GM23248 (cell line): ENCODE results near the gene ADAMTS18.
"Not testable (repeated sequence)": the region's sequence is repeated elsewhere in the genome, so short reads cannot be mapped to it uniquely, and the experiment has no call there.

ENCODE experiments used
- EZH2 ChIP-seq: fragments of 200-600 bp; sonication (generic); IDR thresholded peaks from 2 replicates; pipeline ENCODE4 v1.6.1; 2018; ENCODE audit warnings: antibody characterized with exemption, mild to moderate bottlenecking; ENCODE audit not compliant: insufficient read depth, poor library complexity, severe bottlenecking
- EZH2phosphoT487 ChIP-seq: fragments of 200-600 bp; sonication (generic); IDR thresholded peaks from 2 replicates; pipeline ENCODE4 v1.6.1; 2018; ENCODE audit warnings: antibody characterized with exemption, moderate library complexity, mild to moderate bottlenecking, low read depth; ENCODE audit not compliant: insufficient read depth

GRCh38 chr16:77463659-77464058, 28.8 kb upstream of the ADAMTS18 start:
- TF ChIP-seq EZH2phosphoT487, EZH2: not testable (repeated sequence)
